ENCODE measurements around the gene KLHL28. TPM values are rescaled to one million over a fixed set of nuclear protein-coding genes. Genes with fewer than 3 reads are reported as not detected.
A peak's percentile ranks its signal among the peaks of the same experiment; 100 is the strongest.

KLHL28 gene
- total RNA-seq, 2 donors from 2014 or later: 18.6 to 20.3 TPM

DNA sequence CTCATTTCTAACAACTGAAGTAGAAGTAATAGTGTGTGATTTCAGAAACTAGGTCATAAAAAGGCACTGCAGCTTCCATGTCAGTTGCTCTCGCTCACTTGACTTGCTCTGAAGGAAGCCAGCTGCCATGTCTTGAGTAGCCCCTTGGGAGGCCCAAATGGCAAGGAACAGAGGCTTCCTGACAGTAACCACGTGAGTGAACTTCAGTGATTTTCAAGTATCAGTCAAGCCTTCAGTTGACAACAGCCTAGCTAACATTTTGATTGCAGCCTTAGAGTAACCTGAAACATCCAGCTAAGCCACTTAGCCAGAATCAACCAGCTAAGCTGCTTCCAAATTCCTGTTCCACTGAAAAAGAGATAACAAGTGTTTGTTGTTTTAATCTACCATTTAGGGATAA is 26.9 kb upstream of the KLHL28 start:
- no peak overlapping the region for H3K27ac Mint-ChIP-seq
- peak; percentile 52 for DNase-seq
- H3K9ac ChIP-seq (ENCODE audit: extremely low read depth, low read length, poor library complexity, severe bottlenecking): no peak overlapping the region
- WGBS, 2 experiments (ENCODE audit: insufficient coverage in 1 of 2, insufficient read length in 1 of 2): 63 to 67% methylated on average over 2 of the region's 2 CpGs
- H3K4me3 ChIP-seq (ENCODE audit: low read length): no peak overlapping the region
- TF ChIP-seq CTCF (conservative IDR thresholded peaks at IDR 0.05): no peak
- H3K27me3 ChIP-seq (ENCODE audit: control insufficient read depth, insufficient read depth, low read length, poor library complexity, severe bottlenecking): no peaks in the 10 kb centered on the region
- H3K36me3 ChIP-seq (ENCODE audit: control insufficient read depth, insufficient read depth, low read length): no peaks in the 10 kb centered on the region
- H3K9me3 ChIP-seq (ENCODE audit: control insufficient read depth, low read length): peaks cover 13% of the 10 kb centered on the region
- no peaks in the 10 kb centered on the region for H3K4me1 ChIP-seq (ENCODE audit: control insufficient read depth, insufficient read depth, low read length)
- H3K4me1 Mint-ChIP-seq: peaks cover 8% of the 10 kb centered on the region
- no peaks in the 10 kb centered on the region for H3K9me3 Mint-ChIP-seq
- peaks cover 8% of the 10 kb centered on the region for H3K36me3 Mint-ChIP-seq (ENCODE audit: low read depth)
- no peaks in the 10 kb centered on the region for H3K27me3 Mint-ChIP-seq (ENCODE audit: insufficient read depth)
- no peak overlapping the region for H3K4me3 Mint-ChIP-seq
- no peak overlapping the region for H3K27ac ChIP-seq (ENCODE audit: low read depth, low read length)

GRCh38 chr14:44982594-44982993 is 20.8 kb upstream of the KLHL28 start:
- Mint-ChIP-seq H3K9me3 (no peaks in the 10 kb centered on the region), H3K4me3 (no peak overlapping the region), H3K27me3 (ENCODE audit: insufficient read depth) (no peaks in the 10 kb centered on the region), H3K27ac (no peak overlapping the region), H3K4me1 (peaks cover 5% of the 10 kb centered on the region), H3K36me3 (ENCODE audit: low read depth) (peaks cover 2% of the 10 kb centered on the region)
- Histone ChIP-seq H3K9ac (ENCODE audit: extremely low read depth, low read length, poor library complexity, severe bottlenecking) (no peak overlapping the region), H3K4me1 (ENCODE audit: control insufficient read depth, insufficient read depth, low read length) (no peaks in the 10 kb centered on the region), H3K36me3 (ENCODE audit: control insufficient read depth, insufficient read depth, low read length) (no peaks in the 10 kb centered on the region), H3K4me3 (ENCODE audit: low read length) (no peak overlapping the region), H3K9me3 (ENCODE audit: control insufficient read depth, low read length) (no peaks in the 10 kb centered on the region), H3K27me3 (ENCODE audit: control insufficient read depth, insufficient read depth, low read length, poor library complexity, severe bottlenecking) (no peaks in the 10 kb centered on the region), H3K27ac (ENCODE audit: low read depth, low read length) (no peak overlapping the region)
- 100% methylated on average over 1 to 2 of the region's 2 CpGs for WGBS, 2 experiments (ENCODE audit: insufficient coverage in 1 of 2, insufficient read length in 1 of 2)
- no peak for DNase-seq
- no peak for TF ChIP-seq CTCF (conservative IDR thresholded peaks at IDR 0.05)

GRCh38 chr14:44981198-44981597 is 19.5 kb upstream of the KLHL28 start:
- DNase-seq: no peak
- no peak overlapping the region for H3K4me3 ChIP-seq (ENCODE audit: low read length)
- TF ChIP-seq CTCF (conservative IDR thresholded peaks at IDR 0.05): no peak
- H3K9me3 Mint-ChIP-seq: no peaks in the 10 kb centered on the region
- no peaks in the 10 kb centered on the region for H3K27me3 Mint-ChIP-seq (ENCODE audit: insufficient read depth)
- no peak overlapping the region for H3K27ac ChIP-seq (ENCODE audit: low read depth, low read length)
- H3K9ac ChIP-seq (ENCODE audit: extremely low read depth, low read length, poor library complexity, severe bottlenecking): no peak overlapping the region
- peaks cover 5% of the 10 kb centered on the region for H3K4me1 Mint-ChIP-seq
- no peak overlapping the region for H3K4me3 Mint-ChIP-seq
- no peaks in the 10 kb centered on the region for H3K36me3 Mint-ChIP-seq (ENCODE audit: low read depth)
- H3K4me1 ChIP-seq (ENCODE audit: control insufficient read depth, insufficient read depth, low read length): no peaks in the 10 kb centered on the region
- no peak overlapping the region for H3K27ac Mint-ChIP-seq
- no peaks in the 10 kb centered on the region for H3K36me3 ChIP-seq (ENCODE audit: control insufficient read depth, insufficient read depth, low read length)
- no peaks in the 10 kb centered on the region for H3K9me3 ChIP-seq (ENCODE audit: control insufficient read depth, low read length)
- H3K27me3 ChIP-seq (ENCODE audit: control insufficient read depth, insufficient read depth, low read length, poor library complexity, severe bottlenecking): no peaks in the 10 kb centered on the region
- 90 to 95% methylated on average over 2 to 3 of the region's 3 CpGs for WGBS, 2 experiments (ENCODE audit: insufficient coverage in 1 of 2, insufficient read length in 1 of 2)
